GM12865 (cell line): ENCODE data around the gene CNIH3.
A peak's percentile ranks its signal among the peaks of the same experiment; 100 is the strongest.

ENCODE experiments used
- DNase-seq: peaks from one replicate; pipeline ENCODE4 v3.0.0; 2010; ENCODE audit warnings: low read depth
- H3K4me3 ChIP-seq: 2 replicates; pipeline ENCODE4 v1.5.1; 2011; ENCODE audit warnings: mild to moderate bottlenecking, low read depth, low read length, control low read depth
- TF ChIP-seq, protein P1 (sequence below): IDR thresholded peaks from 2 replicates; pipeline ENCODE4 v1.5.1; 2011; ENCODE audit warnings: low read length, control low read depth, low read depth, inconsistent platforms; ENCODE audit not compliant: insufficient read depth; ENCODE audit errors: missing control alignments

Gene CNIH3

GRCh38 chr1:224736619-224737352 is 120.7 kb downstream of the CNIH3 start:
- peak; percentile 86 for DNase-seq
- TF ChIP-seq, protein P1, sequence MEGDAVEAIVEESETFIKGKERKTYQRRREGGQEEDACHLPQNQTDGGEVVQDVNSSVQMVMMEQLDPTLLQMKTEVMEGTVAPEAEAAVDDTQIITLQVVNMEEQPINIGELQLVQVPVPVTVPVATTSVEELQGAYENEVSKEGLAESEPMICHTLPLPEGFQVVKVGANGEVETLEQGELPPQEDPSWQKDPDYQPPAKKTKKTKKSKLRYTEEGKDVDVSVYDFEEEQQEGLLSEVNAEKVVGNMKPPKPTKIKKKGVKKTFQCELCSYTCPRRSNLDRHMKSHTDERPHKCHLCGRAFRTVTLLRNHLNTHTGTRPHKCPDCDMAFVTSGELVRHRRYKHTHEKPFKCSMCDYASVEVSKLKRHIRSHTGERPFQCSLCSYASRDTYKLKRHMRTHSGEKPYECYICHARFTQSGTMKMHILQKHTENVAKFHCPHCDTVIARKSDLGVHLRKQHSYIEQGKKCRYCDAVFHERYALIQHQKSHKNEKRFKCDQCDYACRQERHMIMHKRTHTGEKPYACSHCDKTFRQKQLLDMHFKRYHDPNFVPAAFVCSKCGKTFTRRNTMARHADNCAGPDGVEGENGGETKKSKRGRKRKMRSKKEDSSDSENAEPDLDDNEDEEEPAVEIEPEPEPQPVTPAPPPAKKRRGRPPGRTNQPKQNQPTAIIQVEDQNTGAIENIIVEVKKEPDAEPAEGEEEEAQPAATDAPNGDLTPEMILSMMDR, result no peak
- H3K4me3 ChIP-seq, result peak overlapping the region; percentile 9; the same call in 1 of the 2 replicates

DNA sequence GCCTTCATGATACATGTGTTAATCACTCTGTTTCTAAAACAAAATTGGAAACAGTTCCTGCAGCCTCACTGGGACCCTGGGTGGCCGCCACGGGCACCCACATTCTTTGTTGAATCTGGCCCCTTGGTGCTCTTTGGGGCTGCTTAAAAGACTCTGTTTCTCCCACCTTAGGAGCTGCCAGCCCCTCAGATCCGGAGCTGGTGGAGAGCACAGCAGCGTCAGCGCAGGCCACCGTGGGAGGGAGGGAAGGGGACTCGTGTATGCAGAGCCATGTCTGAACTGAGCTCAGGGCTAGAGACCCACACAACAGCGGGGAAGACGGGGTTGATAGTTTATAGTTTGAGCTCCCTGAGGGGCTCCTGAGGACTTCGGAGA is 121.2 kb downstream of the CNIH3 start:
- peak overlapping the region; percentile 9; the same call in 1 of the 2 replicates for H3K4me3 ChIP-seq
- DNase-seq, result no peak
- TF ChIP-seq, protein P1, result no peak

- no peak for DNase-seq
- TF ChIP-seq, protein P1, result no peak
- no peak overlapping the region for H3K4me3 ChIP-seq
These were observed 123.3 kb downstream of the CNIH3 start for GRCh38 chr1:224739303-224739996.

DNA sequence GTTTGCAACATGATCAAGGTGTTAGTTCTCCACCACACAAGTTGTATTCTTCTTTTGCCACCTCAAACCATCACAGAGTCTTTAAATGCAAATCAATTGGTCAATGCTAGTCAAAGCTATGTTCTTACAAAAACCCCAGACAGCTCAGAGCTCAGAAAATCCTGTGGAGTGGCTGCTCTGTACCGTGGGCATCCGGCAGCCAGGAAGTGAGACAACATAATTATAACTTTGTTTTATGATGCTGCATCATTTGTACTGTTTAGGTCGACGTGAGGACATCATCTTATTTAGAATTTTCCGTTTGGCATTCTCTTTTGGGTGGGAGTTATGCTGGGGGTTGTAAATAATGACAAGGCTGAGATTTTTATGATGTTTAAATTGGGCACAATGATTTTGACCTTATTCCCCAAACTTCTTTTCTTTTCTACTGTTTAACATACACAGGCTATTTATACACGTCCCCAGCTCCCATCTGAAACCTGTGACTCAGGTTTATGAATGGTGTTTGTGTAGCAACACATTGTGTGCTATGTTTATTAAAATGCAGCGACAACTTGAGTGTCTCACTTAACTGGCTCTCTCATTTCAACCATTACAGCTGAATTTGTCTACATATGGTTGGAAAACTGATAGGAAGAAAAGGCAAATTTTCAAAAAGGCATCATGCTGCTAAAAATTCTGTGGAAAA is 124.0 kb downstream of the CNIH3 start:
- TF ChIP-seq, protein P1, result no peak
- peak; percentile 86 for DNase-seq
- peak overlapping the region; percentile 29; the same call in 1 of the 2 replicates for H3K4me3 ChIP-seq

- no peak for DNase-seq
- TF ChIP-seq, protein P1, result no peak
- H3K4me3 ChIP-seq, result no peak overlapping the region
These were observed 124.6 kb downstream of the CNIH3 start for GRCh38 chr1:224740685-224741052.

GRCh38 chr1:224742349-224742748 is 126.2 kb downstream of the CNIH3 start:
- no peak for DNase-seq
- H3K4me3 ChIP-seq, result no peak overlapping the region
- TF ChIP-seq, protein P1, result no peak
